Upper lobe of left lung (tissue), 4 donors: ENCODE results near the gene SLC28A1.

Source experiments
- CTCF ChIP-seq, 6 experiments: fragments of 450-650 bp in 4 of 6; fragments of 200-600 bp in 2 of 6; sonication (generic) in 2 of 6; IDR thresholded peaks; one replicate each; pipeline ENCODE4 v1.5.1; 2016 to 2019; ENCODE audit warnings: antibody characterized with exemption in 6 of 6
- POLR2A ChIP-seq, 4 donors: fragments of 450-650 bp; IDR thresholded peaks; one replicate each; pipeline ENCODE4 v1.5.1; 2016 to 2017; ENCODE audit warnings: antibody characterized with exemption in 4 of 4, mild to moderate bottlenecking in 2 of 4

GRCh38 chr15:84898761-84899160 lies 14.3 kb downstream of the SLC28A1 start:
- no peak for TF ChIP-seq CTCF (IDR thresholded peaks at IDR 0.05)
- no peak for TF ChIP-seq POLR2A (IDR thresholded peaks at IDR 0.05)
